Heart right ventricle (tissue), 16 donors: ENCODE results near the gene KRT83. TPM values are rescaled to one million over a fixed set of nuclear protein-coding genes. Genes with fewer than 3 reads are reported as not detected.

ENCODE experiments used
- ATAC-seq, 8 donors: fragments of 200-7000 bp; cut with Tn5 transposase; one replicate each; pipeline ENCODE4 v1.9.1; 2020; ENCODE audit warnings: mild to moderate bottlenecking in 8 of 8, moderate library complexity in 8 of 8, moderate number of reproducible peaks in 1 of 8
- DNase-seq, 2 donors: peaks; one replicate each; pipeline ENCODE4 v3.0.0-alpha.2; 2020
- H3K27ac ChIP-seq, 10 donors: fragments of 200-600 bp; sonication (generic) in 2 of 10; one replicate each; pipeline versions ENCODE4 v1.5.0 to v1.8.0; 2020 to 2022; ENCODE audit warnings: mild to moderate bottlenecking in 3 of 10
- H3K27me3 ChIP-seq, 7 donors: fragments of 200-600 bp; one replicate each; pipeline ENCODE4 v1.8.0; 2021 to 2022; ENCODE audit warnings: mild to moderate bottlenecking in 2 of 7
- H3K36me3 ChIP-seq, 9 donors: fragments of 200-600 bp; sonication (generic) in 1 of 9; one replicate each; pipeline versions ENCODE4 v1.5.0 to v1.8.0; 2020 to 2022; ENCODE audit warnings: mild to moderate bottlenecking in 2 of 9
- H3K4me1 ChIP-seq, 9 donors: fragments of 200-600 bp; sonication (generic) in 1 of 9; one replicate each; pipeline versions ENCODE4 v1.5.0 to v1.8.0; 2020 to 2022; ENCODE audit warnings: mild to moderate bottlenecking in 4 of 9
- H3K4me3 ChIP-seq, 10 donors: fragments of 200-600 bp; sonication (generic) in 2 of 10; one replicate each; pipeline versions ENCODE4 v1.5.0 to v1.8.0; 2020 to 2022; ENCODE audit warnings: mild to moderate bottlenecking in 7 of 10, moderate library complexity in 2 of 10
- H3K9me3 ChIP-seq, 11 donors: fragments of 200-600 bp in 10 of 11; sonication (generic) in 2 of 11; one replicate each; pipeline versions ENCODE4 v1.5.0 to v1.8.0; 2013 to 2022; ENCODE audit warnings: mild to moderate bottlenecking in 2 of 11, control low read depth in 1 of 11, moderate library complexity in 1 of 11
- CTCF ChIP-seq, 9 donors: fragments of 200-600 bp; sonication (generic) in 2 of 9; IDR thresholded peaks; one replicate each; pipeline versions ENCODE4 v1.5.0 to v1.8.0; 2021 to 2022; ENCODE audit warnings: antibody characterized with exemption in 9 of 9, mild to moderate bottlenecking in 5 of 9, moderate library complexity in 1 of 9
- WGBS, 2 donors: extraction: QIAGEN DNeasy Blood & Tissue Kit; methylation state at CpG; one replicate each; pipeline ENCODE4 v1.1.7; 2013; ENCODE audit warnings: inconsistent platforms in 1 of 2; 5-methylcytosine and 5-hydroxymethylcytosine counted together
- intact Hi-C, 10 donors: fragments of 100-400 bp; cut with DNase I; formaldehyde crosslinking; loops; one replicate each; pipeline versions ENCODE4 v1.11.1 to v1.14.2; 2022
- polyA plus RNA-seq, 2 donors: library from polyadenylated mRNA; stranded (reverse); fragments of 200-250 nt; gene quantifications; one replicate each; pipeline ENCODE4 v1.2.3, GENCODE V29; 2013
- total RNA-seq, 10 donors: library from RNA; stranded (reverse); fragmentation: NEBNext Ultra II Directional in 3 of 10; extraction: Animal tissue kit (Norgen Biotek cat#: 25700) in 3 of 10; gene quantifications; one replicate each; pipeline versions ENCODE4 v1.2.1 to v1.2.4, GENCODE V29; 2021 to 2023
- donor health status: Arrhythmogenic right ventricular cardiomyopathy.
- donor health status: ischemic (EF 13 %, LVEDD 7.1; RV severe dilation, severe dysfunction).
- donor health status: healthy with polysubstance abuse.
- donor health status: DM: no; HTN: yes; CAD: no.
- donor health status: DM: no; HTN: no; CAD: no.
- donor health status: ischemic (EF 25% LVEDD 6.9; RV normal size, moderate dysfunction).
- donor health status: ischemic (EF 25% LVEDD 5.7; RV mildly dilated, moderate dysfunction).
- donor health status: healthy.
- donor health status: DM: yes; HTN: yes; CAD: no.
- donor health status: Ischemic cardiomyopathy.
- donor health status: ischemic (EF 35%, LVEDD 5.7; RV mildly dilated, moderate dysfunction).
- donor health status: nonischemic (EF 11% LVEDD 7.7; RV severe dilation, severe dysfunction).
- donor health status: DM: yes; HTN: yes; CAD: no.
- donor health status: PGD.
- donor health status: ischemic (EF 29% LVEDD 5.4; RV normal size, mild dysfunction).
- donor health status: nonischemic (EF 23%, LVEDD 6.1; RV moderate dilation, normal function).

KRT83 gene
- total and polyA plus RNA-seq, 12 donors: not detected

- peak in 5 of 8 donors; percentile 30 to 65 (median 52) for ATAC-seq
- WGBS, 2 donors: 63 to 75% methylated on average over 3 of the region's 3 CpGs
- peaks cover 0 to 35% (median 18%) of the 10 kb centered on the region in 7 donors for H3K27me3 ChIP-seq
- no peaks in the 10 kb centered on the region for H3K9me3 ChIP-seq
- H3K27ac ChIP-seq: peak overlapping the region in 5 of 10 donors; percentile 21 to 69 (median 65)
- peaks cover 0 to 32% (median 10%) of the 10 kb centered on the region in 9 donors for H3K4me1 ChIP-seq
- TF ChIP-seq CTCF (IDR thresholded peaks at IDR 0.05): no peak
- intact Hi-C loops: no loop called here
- peak in 1 of 2 donors; percentile 15 for DNase-seq
- H3K4me3 ChIP-seq: no peak overlapping the region
- H3K36me3 ChIP-seq: no peaks in the 10 kb centered on the region
These were observed 40.8 kb downstream of the KRT83 start for GRCh38 chr12:52280319-52280795.

GRCh38 chr12:52279422-52280318 is 41.5 kb downstream of the KRT83 start:
- Histone ChIP-seq H3K36me3 (no peaks in the 10 kb centered on the region), H3K4me3 (no peak overlapping the region), H3K9me3 (no peaks in the 10 kb centered on the region), H3K27me3 (peaks cover 0 to 41% (median 18%) of the 10 kb centered on the region in 7 donors), H3K4me1 (peaks cover 0 to 32% (median 10%) of the 10 kb centered on the region in 9 donors), H3K27ac (peak overlapping the region in 4 of 10 donors; percentile 21 to 69 (median 66))
- 90 to 96% methylated on average over 14 of the region's 14 CpGs for WGBS, 2 donors
- intact Hi-C loops: loop anchor here in 5 of 10 donors (5.0 to 10.0 kb wide), 5 partner anchors 62 to 122 kb away; no protein-coding TSS in a partner anchor
- TF ChIP-seq CTCF (IDR thresholded peaks at IDR 0.05): no peak
- DNase-seq: no peak
- no peak for ATAC-seq

- DNase-seq: peak; percentile 62 to 82
- Histone ChIP-seq H3K4me3 (no peak overlapping the region), H3K36me3 (no peaks in the 10 kb centered on the region), H3K27me3 (peaks cover 0 to 49% (median 24%) of the 10 kb centered on the region in 7 donors), H3K9me3 (no peaks in the 10 kb centered on the region), H3K4me1 (peaks cover 0 to 32% (median 10%) of the 10 kb centered on the region in 9 donors), H3K27ac (no peak overlapping the region)
- TF ChIP-seq CTCF (IDR thresholded peaks at IDR 0.05): peak; percentile 91 to 99 (median 98)
- 17 to 20% methylated on average over 29 to 32 of the region's 32 CpGs for WGBS, 2 donors
- intact Hi-C loops: loop anchor here in 5 of 10 donors (5.0 to 10.0 kb wide), 5 partner anchors 61 to 121 kb away; no protein-coding TSS in a partner anchor
- peak; percentile 88 to 96 (median 92) for ATAC-seq
These were observed 42.4 kb downstream of the KRT83 start for GRCh38 chr12:52278575-52279421.
